22Rv1 (cell line): ENCODE measurements around the gene GRPEL2.

Experiments used
- ZFX ChIP-seq: fragments of 450-650 bp; IDR thresholded peaks from 2 replicates; pipeline ENCODE4 v1.6.1; 2017; ENCODE audit warnings: antibody characterized with exemption, borderline replicate concordance
- TF ChIP-seq, protein P1 (sequence below): fragments of 450-650 bp; IDR thresholded peaks from 2 replicates; pipeline ENCODE4 v1.5.1; 2017; ENCODE audit warnings: mild to moderate bottlenecking

DNA sequence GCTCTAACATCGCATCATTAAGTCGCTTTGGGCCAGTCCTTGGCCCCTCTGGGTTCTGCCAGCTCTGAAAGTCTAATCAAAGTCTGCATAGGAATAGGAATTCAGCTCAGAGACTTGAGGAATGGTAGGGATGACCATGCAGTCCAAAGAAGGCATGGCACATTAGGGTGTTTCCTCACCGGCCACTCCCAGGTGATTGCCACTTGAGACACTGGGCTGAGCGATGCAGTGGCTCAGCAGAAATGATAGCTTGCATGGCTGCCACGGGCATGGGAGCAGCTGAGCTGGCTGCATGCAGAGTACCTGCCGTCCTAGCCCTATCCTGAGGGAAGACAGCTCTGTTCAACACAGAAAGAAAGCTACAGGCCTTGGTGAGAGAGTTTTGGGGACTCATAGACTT, 44.9 kb upstream of the GRPEL2 start:
- TF ChIP-seq, protein P1, sequence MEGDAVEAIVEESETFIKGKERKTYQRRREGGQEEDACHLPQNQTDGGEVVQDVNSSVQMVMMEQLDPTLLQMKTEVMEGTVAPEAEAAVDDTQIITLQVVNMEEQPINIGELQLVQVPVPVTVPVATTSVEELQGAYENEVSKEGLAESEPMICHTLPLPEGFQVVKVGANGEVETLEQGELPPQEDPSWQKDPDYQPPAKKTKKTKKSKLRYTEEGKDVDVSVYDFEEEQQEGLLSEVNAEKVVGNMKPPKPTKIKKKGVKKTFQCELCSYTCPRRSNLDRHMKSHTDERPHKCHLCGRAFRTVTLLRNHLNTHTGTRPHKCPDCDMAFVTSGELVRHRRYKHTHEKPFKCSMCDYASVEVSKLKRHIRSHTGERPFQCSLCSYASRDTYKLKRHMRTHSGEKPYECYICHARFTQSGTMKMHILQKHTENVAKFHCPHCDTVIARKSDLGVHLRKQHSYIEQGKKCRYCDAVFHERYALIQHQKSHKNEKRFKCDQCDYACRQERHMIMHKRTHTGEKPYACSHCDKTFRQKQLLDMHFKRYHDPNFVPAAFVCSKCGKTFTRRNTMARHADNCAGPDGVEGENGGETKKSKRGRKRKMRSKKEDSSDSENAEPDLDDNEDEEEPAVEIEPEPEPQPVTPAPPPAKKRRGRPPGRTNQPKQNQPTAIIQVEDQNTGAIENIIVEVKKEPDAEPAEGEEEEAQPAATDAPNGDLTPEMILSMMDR, result no peak
- TF ChIP-seq ZFX, result no peak
